ENCODE data around the gene MMD2. TPM values are rescaled to one million over a fixed set of nuclear protein-coding genes. Genes with fewer than 3 reads are reported as not detected.

MMD2 gene
- total and polyA plus RNA-seq, 2 experiments from 2014 or later, result not detected

GRCh38 chr7:4889682-4890081 lies 69.3 kb downstream of the MMD2 start:
- Histone ChIP-seq H3K36me3 (ENCODE audit: low read depth) (no peaks in the 10 kb centered on the region), H2AFZ (no peak overlapping the region), H3K9me3 (ENCODE audit: low read depth) (no peaks in the 10 kb centered on the region), H3K79me2 (ENCODE audit: insufficient read depth) (no peaks in the 10 kb centered on the region), H3K9ac (no peak overlapping the region), H3K4me1 (ENCODE audit: insufficient read depth) (no peaks in the 10 kb centered on the region), H3K9me2 (ENCODE audit: insufficient read depth) (no peaks in the 10 kb centered on the region), H3K27ac (no peak overlapping the region), H3F3A (ENCODE audit: insufficient read depth) (no peaks in the 10 kb centered on the region), H3K4me3 (no peak overlapping the region), H3K27me3 (replicated peaks; ENCODE audit: insufficient read depth) (no peaks in the 10 kb centered on the region; the same call in 1 of the 2 replicates), H3K4me2 (ENCODE audit: unreplicated experiment) (no peak overlapping the region), H4K20me1 (ENCODE audit: insufficient read depth) (no peaks in the 10 kb centered on the region)
- in situ Hi-C loops (cut with MboI), result no loop called here
- WGBS, 2 experiments (ENCODE audit: low coverage in 1 of 2, low lambda C conversion rate in 2 of 2, missing lambda C conversion rate in 2 of 2), result 21 to 35% methylated on average over 1 of the region's 1 CpG
- no peak for TF ChIP-seq EZH2phosphoT487 (IDR thresholded peaks at IDR 0.05; ENCODE audit: insufficient read depth, low read depth)
- no peak for TF ChIP-seq EZH2 (IDR thresholded peaks at IDR 0.05; ENCODE audit: insufficient read depth, poor library complexity, severe bottlenecking)
- DNase-seq, result no peak

- H3K79me2 ChIP-seq (ENCODE audit: insufficient read depth), result no peaks in the 10 kb centered on the region
- no peaks in the 10 kb centered on the region for H3F3A ChIP-seq (ENCODE audit: insufficient read depth)
- no peak overlapping the region for H3K4me3 ChIP-seq
- H3K4me2 ChIP-seq (ENCODE audit: unreplicated experiment), result no peak overlapping the region
- no peaks in the 10 kb centered on the region for H3K9me2 ChIP-seq (ENCODE audit: insufficient read depth)
- no peaks in the 10 kb centered on the region for H3K9me3 ChIP-seq (ENCODE audit: low read depth)
- H3K36me3 ChIP-seq (ENCODE audit: low read depth), result no peaks in the 10 kb centered on the region
- H2AFZ ChIP-seq, result no peak overlapping the region
- H4K20me1 ChIP-seq (ENCODE audit: insufficient read depth), result no peaks in the 10 kb centered on the region
- no peaks in the 10 kb centered on the region; the same call in 1 of the 2 replicates for H3K27me3 ChIP-seq (replicated peaks; ENCODE audit: insufficient read depth)
- in situ Hi-C loops (cut with MboI), result no loop called here
- H3K4me1 ChIP-seq (ENCODE audit: insufficient read depth), result no peaks in the 10 kb centered on the region
- no peak for TF ChIP-seq EZH2 (IDR thresholded peaks at IDR 0.05; ENCODE audit: insufficient read depth, poor library complexity, severe bottlenecking)
- no peak for TF ChIP-seq EZH2phosphoT487 (IDR thresholded peaks at IDR 0.05; ENCODE audit: insufficient read depth, low read depth)
- DNase-seq, result no peak
- no peak overlapping the region for H3K9ac ChIP-seq
- 22 to 31% methylated on average over 3 of the region's 3 CpGs for WGBS, 2 experiments (ENCODE audit: low coverage in 1 of 2, low lambda C conversion rate in 2 of 2, missing lambda C conversion rate in 2 of 2)
- H3K27ac ChIP-seq, result no peak overlapping the region
Observed at GRCh38 chr7:4888161-4888560, 70.8 kb downstream of the MMD2 start.

GRCh38 chr7:4886671-4887070 lies 72.3 kb downstream of the MMD2 start:
- no peak for DNase-seq
- Histone ChIP-seq H3K79me2 (ENCODE audit: insufficient read depth) (no peaks in the 10 kb centered on the region), H3K36me3 (ENCODE audit: low read depth) (no peaks in the 10 kb centered on the region), H3K4me3 (no peak overlapping the region), H2AFZ (no peak overlapping the region), H3K4me2 (ENCODE audit: unreplicated experiment) (no peak overlapping the region), H3K27me3 (replicated peaks; ENCODE audit: insufficient read depth) (no peaks in the 10 kb centered on the region; the same call in 1 of the 2 replicates), H3K9me3 (ENCODE audit: low read depth) (no peaks in the 10 kb centered on the region), H4K20me1 (ENCODE audit: insufficient read depth) (no peaks in the 10 kb centered on the region), H3K4me1 (ENCODE audit: insufficient read depth) (peaks cover 4% of the 10 kb centered on the region; the same call in 1 of the 2 replicates), H3K9me2 (ENCODE audit: insufficient read depth) (no peaks in the 10 kb centered on the region), H3K27ac (no peak overlapping the region), H3K9ac (no peak overlapping the region), H3F3A (ENCODE audit: insufficient read depth) (peaks cover 7% of the 10 kb centered on the region)
- whole genome bisulfite sequencing, 2 experiments (ENCODE audit: low coverage in 1 of 2, low lambda C conversion rate in 2 of 2, missing lambda C conversion rate in 2 of 2), result 0 to 5% methylated on average over 1 of the region's 1 CpG
- TF ChIP-seq EZH2 (IDR thresholded peaks at IDR 0.05; ENCODE audit: insufficient read depth, poor library complexity, severe bottlenecking) (no peak), EZH2phosphoT487 (IDR thresholded peaks at IDR 0.05; ENCODE audit: insufficient read depth, low read depth) (no peak)
- in situ Hi-C loops (cut with MboI), result no loop called here

GRCh38 chr7:4885317-4885807 lies 73.6 kb downstream of the MMD2 start:
- H3K9me3 ChIP-seq (ENCODE audit: low read depth), result no peaks in the 10 kb centered on the region
- no peak overlapping the region for H2AFZ ChIP-seq
- in situ Hi-C loops (cut with MboI), result no loop called here
- no peak overlapping the region for H3K9ac ChIP-seq
- peaks cover 4% of the 10 kb centered on the region; the same call in 1 of the 2 replicates for H3K4me1 ChIP-seq (ENCODE audit: insufficient read depth)
- no peak overlapping the region for H3K27ac ChIP-seq
- no peaks in the 10 kb centered on the region for H3K9me2 ChIP-seq (ENCODE audit: insufficient read depth)
- H3K79me2 ChIP-seq (ENCODE audit: insufficient read depth), result no peaks in the 10 kb centered on the region
- WGBS, 2 experiments (ENCODE audit: low coverage in 1 of 2, low lambda C conversion rate in 2 of 2, missing lambda C conversion rate in 2 of 2), result 80 to 85% methylated on average over 7 of the region's 7 CpGs
- no peaks in the 10 kb centered on the region for H4K20me1 ChIP-seq (ENCODE audit: insufficient read depth)
- no peak overlapping the region for H3K4me3 ChIP-seq
- DNase-seq, result no peak
- no peak overlapping the region for H3K4me2 ChIP-seq (ENCODE audit: unreplicated experiment)
- TF ChIP-seq EZH2phosphoT487 (IDR thresholded peaks at IDR 0.05; ENCODE audit: insufficient read depth, low read depth) (no peak), EZH2 (IDR thresholded peaks at IDR 0.05; ENCODE audit: insufficient read depth, poor library complexity, severe bottlenecking) (no peak)
- H3F3A ChIP-seq (ENCODE audit: insufficient read depth), result peaks cover 7% of the 10 kb centered on the region
- H3K27me3 ChIP-seq (replicated peaks; ENCODE audit: insufficient read depth), result no peaks in the 10 kb centered on the region; the same call in 1 of the 2 replicates
- H3K36me3 ChIP-seq (ENCODE audit: low read depth), result no peaks in the 10 kb centered on the region

Data from GM23248 (cell line).